NK-92 (cell line): ENCODE measurements around the gene PRPF6.

ENCODE experiments used
- DNase-seq: peaks from one replicate; lab custom pipeline; 2025; ENCODE audit not compliant: unreplicated experiment; lab: John Stamatoyannopoulos, UW

The PRPF6 gene

GRCh38 chr20:64062596-64063388, 81.9 kb downstream of the PRPF6 start, which contains the start of gene TCEA2:
TSS of gene TCEA2 (plus strand) at chr20:64063198. CDS start at chr20:64063313, 115 bp downstream.
- DNase-seq = peak; percentile 31

- no peak for DNase-seq
Observed at GRCh38 chr20:64063389-64064144, 82.6 kb downstream of the PRPF6 start.

GRCh38 chr20:64064145-64064698, 83.3 kb downstream of the PRPF6 start:
- DNase-seq = no peak

GRCh38 chr20:64065062-64065973, 84.4 kb downstream of the PRPF6 start:
- DNase-seq = no peak

GRCh38 chr20:64065974-64066343, 85.0 kb downstream of the PRPF6 start:
- no peak for DNase-seq

GRCh38 chr20:64067005-64067632, 86.2 kb downstream of the PRPF6 start:
- no peak for DNase-seq

- no peak for DNase-seq
Observed at GRCh38 chr20:64067733-64068307, 86.9 kb downstream of the PRPF6 start.

- no peak for DNase-seq
Observed at GRCh38 chr20:64068386-64069208, 87.7 kb downstream of the PRPF6 start.

GRCh38 chr20:64069209-64069613, 88.3 kb downstream of the PRPF6 start:
- no peak for DNase-seq

- no peak for DNase-seq
Observed at GRCh38 chr20:64069614-64070243, 88.8 kb downstream of the PRPF6 start.

- no peak for DNase-seq
Observed at GRCh38 chr20:64070244-64070993, 89.5 kb downstream of the PRPF6 start.

- DNase-seq = no peak
Observed at GRCh38 chr20:64071341-64072332, 90.7 kb downstream of the PRPF6 start.

- DNase-seq = no peak
Observed at GRCh38 chr20:64072498-64073063, 91.6 kb downstream of the PRPF6 start.

- DNase-seq = no peak
Observed at GRCh38 chr20:64073476-64074183, 92.7 kb downstream of the PRPF6 start.

- DNase-seq = no peak
Observed at GRCh38 chr20:64074184-64074789, 93.4 kb downstream of the PRPF6 start.
